Stomach (tissue), 4 donors: Measurements from ENCODE around the gene TMIGD2.

Source experiments
- EP300 ChIP-seq: sonication (generic); formaldehyde crosslinking; IDR thresholded peaks from one replicate; pipeline ENCODE4 v1.6.1; 2017; ENCODE audit warnings: antibody characterized with exemption
- POLR2A ChIP-seq, 4 donors: fragments of 450-650 bp; IDR thresholded peaks; one replicate each; pipeline ENCODE4 v1.6.1; 2016; ENCODE audit warnings: antibody characterized with exemption in 4 of 4, control low read depth in 2 of 4, mild to moderate bottlenecking in 1 of 4, moderate library complexity in 1 of 4
- TF ChIP-seq, protein P1 (sequence below), 7 experiments: fragments of 450-650 bp in 4 of 7; fragments of 200-600 bp in 3 of 7; sonication (generic) in 3 of 7; IDR thresholded peaks; one replicate each; pipeline ENCODE4 v1.5.1; 2016 to 2019; ENCODE audit warnings: antibody characterized with exemption in 7 of 7, control low read depth in 2 of 7, mild to moderate bottlenecking in 1 of 7

DNA sequence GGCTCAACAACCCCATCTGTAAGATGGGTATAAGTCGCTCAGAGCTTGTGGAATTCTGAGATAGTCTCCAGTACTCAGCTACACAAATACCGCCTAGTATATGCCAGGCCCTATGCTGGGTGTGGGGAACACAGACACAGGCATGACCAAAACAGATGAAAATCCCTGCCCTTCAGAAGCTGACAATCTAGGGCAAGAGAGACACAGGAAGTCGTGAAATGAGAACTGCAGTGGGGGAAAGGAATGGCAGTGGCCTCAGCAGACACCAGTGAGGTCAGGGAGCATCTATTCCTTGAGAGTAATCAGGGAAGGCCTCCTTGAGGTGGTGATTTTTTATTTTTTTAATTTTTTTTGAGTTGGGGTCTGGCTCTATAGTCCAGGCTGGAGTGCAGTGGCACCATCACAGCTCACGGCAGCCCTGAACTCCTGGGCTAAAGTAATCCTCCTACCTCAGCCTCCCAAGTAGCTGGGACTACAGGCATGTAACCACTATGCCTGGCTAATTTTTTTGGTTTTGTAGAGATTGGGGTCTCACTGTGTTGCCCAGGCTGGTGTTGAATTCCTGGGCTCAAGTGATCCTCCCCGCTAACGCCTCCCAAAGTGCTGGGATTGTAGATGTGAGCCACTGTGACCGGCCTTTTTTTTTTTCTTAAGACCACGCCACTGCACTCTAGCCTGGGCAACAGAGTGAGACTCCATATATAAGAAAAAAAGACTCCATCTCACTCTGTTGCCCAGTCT is 3.2 kb downstream of the TMIGD2 start:
- TF ChIP-seq, protein P1, sequence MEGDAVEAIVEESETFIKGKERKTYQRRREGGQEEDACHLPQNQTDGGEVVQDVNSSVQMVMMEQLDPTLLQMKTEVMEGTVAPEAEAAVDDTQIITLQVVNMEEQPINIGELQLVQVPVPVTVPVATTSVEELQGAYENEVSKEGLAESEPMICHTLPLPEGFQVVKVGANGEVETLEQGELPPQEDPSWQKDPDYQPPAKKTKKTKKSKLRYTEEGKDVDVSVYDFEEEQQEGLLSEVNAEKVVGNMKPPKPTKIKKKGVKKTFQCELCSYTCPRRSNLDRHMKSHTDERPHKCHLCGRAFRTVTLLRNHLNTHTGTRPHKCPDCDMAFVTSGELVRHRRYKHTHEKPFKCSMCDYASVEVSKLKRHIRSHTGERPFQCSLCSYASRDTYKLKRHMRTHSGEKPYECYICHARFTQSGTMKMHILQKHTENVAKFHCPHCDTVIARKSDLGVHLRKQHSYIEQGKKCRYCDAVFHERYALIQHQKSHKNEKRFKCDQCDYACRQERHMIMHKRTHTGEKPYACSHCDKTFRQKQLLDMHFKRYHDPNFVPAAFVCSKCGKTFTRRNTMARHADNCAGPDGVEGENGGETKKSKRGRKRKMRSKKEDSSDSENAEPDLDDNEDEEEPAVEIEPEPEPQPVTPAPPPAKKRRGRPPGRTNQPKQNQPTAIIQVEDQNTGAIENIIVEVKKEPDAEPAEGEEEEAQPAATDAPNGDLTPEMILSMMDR (IDR thresholded peaks at IDR 0.05) = no peak
- TF ChIP-seq POLR2A (IDR thresholded peaks at IDR 0.05) (no peak), EP300 (no peak)
